Hindlimb muscle (tissue), 1 donor: Measurements from ENCODE around the gene CRYGD. TPM values are rescaled to one million over a fixed set of nuclear protein-coding genes. Genes with fewer than 3 reads are reported as not detected.

Experiments
- DNase-seq: peaks from one replicate; pipeline ENCODE4 v3.0.0-alpha.2; 2013
- polyA plus RNA-seq: library from polyadenylated mRNA; unstranded; fragments of 120-200 nt; gene quantifications from one replicate; pipeline ENCODE4 v1.2.1, GENCODE V29; 2013; ENCODE audit not compliant: insufficient read length

The CRYGD gene
- polyA plus RNA-seq, 1 donor = not detected

- DNase-seq = no peak
These were observed 47.0 kb downstream of the CRYGD start for GRCh38 chr2:208077276-208077675.

- DNase-seq = no peak
These were observed 49.5 kb downstream of the CRYGD start for GRCh38 chr2:208074610-208075356.

GRCh38 chr2:208072250-208072892 is 52.0 kb downstream of the CRYGD start:
- peak; percentile 63 for DNase-seq

Other genes starting within 250 kb of the CRYGD start
- 8.1 TPM for gene PLEKHM3, start 99.0 kb downstream of the CRYGD start, polyA plus RNA-seq
- gene CRYGC, start 5.3 kb upstream of the CRYGD start, polyA plus RNA-seq = not detected
- not detected for gene CRYGB, start 21.6 kb upstream of the CRYGD start, polyA plus RNA-seq
- gene CRYGA, start 39.1 kb upstream of the CRYGD start, polyA plus RNA-seq = not detected
- not detected for gene C2orf80, start 65.5 kb upstream of the CRYGD start, polyA plus RNA-seq
- 34.2 TPM for gene IDH1, start 130.5 kb upstream of the CRYGD start, polyA plus RNA-seq
- gene PIKFYVE, start 141.7 kb upstream of the CRYGD start, polyA plus RNA-seq = 17.2 TPM